HL-60 (cell line): ENCODE data around the gene UNC93A.
"Not testable (repeated sequence)": the region's sequence is repeated elsewhere in the genome, so short reads cannot be mapped to it uniquely, and the experiment has no call there.

Experiments
- CTCF ChIP-seq: IDR thresholded peaks from one replicate; pipeline ENCODE4 v1.5.1; 2011; ENCODE audit warnings: low read length, control low read depth, inconsistent platforms; ENCODE audit not compliant: insufficient read depth
- GABPA ChIP-seq: IDR thresholded peaks from 2 replicates; pipeline ENCODE4 v1.6.1; 2012; ENCODE audit warnings: low read depth
- POLR2AphosphoS5 ChIP-seq: IDR thresholded peaks from 2 replicates; pipeline ENCODE4 v1.6.1; 2012; ENCODE audit warnings: low read depth
- REST ChIP-seq: IDR thresholded peaks from 2 replicates; pipeline ENCODE4 v1.6.1; 2012; ENCODE audit warnings: low read depth; ENCODE audit not compliant: insufficient replicate concordance
- SPI1 ChIP-seq: IDR thresholded peaks from 2 replicates; pipeline ENCODE4 v1.6.1; 2012; ENCODE audit warnings: low read depth, mild to moderate bottlenecking, borderline replicate concordance

DNA sequence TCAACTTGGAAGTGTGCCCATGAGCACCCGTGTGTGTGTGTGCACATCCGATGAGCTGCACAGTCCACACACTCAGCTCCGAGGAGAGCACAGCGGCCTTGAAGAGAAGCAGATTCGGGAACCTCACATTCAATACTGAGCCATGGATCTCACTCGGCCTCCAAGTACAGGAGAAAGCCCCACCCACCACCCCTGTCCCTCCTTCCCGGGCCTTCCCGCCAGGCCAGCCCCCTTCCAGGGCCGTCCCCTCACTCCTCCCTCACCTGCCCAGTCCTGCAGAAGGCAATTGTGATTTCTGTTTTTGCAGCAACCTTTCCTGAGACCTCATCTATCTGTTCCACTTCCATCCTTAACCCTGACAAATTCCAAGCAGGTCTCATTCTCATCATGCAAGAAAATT, 30.1 kb downstream of the UNC93A start:
- TF ChIP-seq POLR2AphosphoS5, REST, CTCF, SPI1, GABPA: not testable (repeated sequence)
